A673 (cell line): ENCODE measurements around the gene ZNF80.

ENCODE experiments used
- EZH2 ChIP-seq: fragments of 200-600 bp; sonication (generic); IDR thresholded peaks from 2 replicates; pipeline ENCODE4 v1.6.1; 2017; ENCODE audit warnings: borderline replicate concordance, low read depth, mild to moderate bottlenecking, mixed read lengths, antibody characterized with exemption, low read length; ENCODE audit not compliant: poor library complexity, severe bottlenecking
- TF ChIP-seq, protein P1 (sequence below): fragments of 300-800, 200-600 bp; sonication (generic); conservative IDR thresholded peaks from 2 replicates; pipeline ENCODE4 v1.5.1; 2017; ENCODE audit warnings: low read depth, mild to moderate bottlenecking, antibody characterized with exemption, low read length, moderate library complexity, mixed read lengths

DNA sequence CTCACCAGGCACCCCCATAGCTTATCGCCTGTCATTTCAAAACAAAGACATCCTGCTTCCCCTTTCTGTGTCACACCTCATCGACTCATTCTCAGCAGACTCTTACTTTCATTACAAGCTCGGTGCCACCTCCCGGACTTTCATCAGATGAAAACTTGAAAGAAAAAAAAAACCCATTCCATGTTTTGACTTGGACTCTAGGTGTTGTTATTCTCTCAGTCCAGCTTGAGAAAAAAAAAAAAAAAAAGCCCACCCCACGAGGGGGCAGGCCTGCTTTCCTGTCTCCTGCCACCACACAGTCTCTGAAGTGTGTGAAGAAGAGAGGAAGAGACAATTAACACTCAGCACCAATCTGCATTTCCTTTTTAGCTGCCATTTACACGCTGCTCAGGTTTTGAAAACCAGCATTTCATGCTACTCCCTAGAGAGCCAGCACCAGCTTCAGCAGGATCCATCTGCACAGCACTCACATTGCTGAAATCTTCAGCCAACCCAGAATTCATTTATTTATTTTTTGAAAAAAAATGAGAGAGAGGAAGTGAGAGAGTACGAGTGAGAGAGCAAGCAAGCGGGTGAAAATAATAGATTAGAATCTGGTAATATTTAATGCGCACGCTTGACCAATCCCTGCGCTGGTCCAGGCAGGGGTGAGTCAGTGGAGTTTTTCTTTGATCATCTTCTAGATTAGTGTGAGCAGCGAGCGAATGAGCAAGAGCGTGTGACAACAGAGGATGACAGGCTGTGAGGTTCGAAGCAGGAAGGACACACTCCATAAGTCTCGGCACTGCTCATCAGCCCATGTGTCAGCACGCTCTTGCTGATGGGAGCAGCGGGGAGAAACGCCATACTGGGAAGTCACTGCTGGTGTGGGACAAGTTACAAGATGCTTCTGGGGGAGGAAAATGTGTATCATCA is 23.5 kb downstream of the ZNF80 start:
- TF ChIP-seq, protein P1, sequence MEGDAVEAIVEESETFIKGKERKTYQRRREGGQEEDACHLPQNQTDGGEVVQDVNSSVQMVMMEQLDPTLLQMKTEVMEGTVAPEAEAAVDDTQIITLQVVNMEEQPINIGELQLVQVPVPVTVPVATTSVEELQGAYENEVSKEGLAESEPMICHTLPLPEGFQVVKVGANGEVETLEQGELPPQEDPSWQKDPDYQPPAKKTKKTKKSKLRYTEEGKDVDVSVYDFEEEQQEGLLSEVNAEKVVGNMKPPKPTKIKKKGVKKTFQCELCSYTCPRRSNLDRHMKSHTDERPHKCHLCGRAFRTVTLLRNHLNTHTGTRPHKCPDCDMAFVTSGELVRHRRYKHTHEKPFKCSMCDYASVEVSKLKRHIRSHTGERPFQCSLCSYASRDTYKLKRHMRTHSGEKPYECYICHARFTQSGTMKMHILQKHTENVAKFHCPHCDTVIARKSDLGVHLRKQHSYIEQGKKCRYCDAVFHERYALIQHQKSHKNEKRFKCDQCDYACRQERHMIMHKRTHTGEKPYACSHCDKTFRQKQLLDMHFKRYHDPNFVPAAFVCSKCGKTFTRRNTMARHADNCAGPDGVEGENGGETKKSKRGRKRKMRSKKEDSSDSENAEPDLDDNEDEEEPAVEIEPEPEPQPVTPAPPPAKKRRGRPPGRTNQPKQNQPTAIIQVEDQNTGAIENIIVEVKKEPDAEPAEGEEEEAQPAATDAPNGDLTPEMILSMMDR: peak; percentile 39; the same call in 1 of the 2 replicates
- TF ChIP-seq EZH2: no peak
